Gastroesophageal sphincter (tissue), 3 donors: ENCODE measurements around the gene LRRC8C.

Experiments used
- CTCF ChIP-seq, 4 experiments: fragments of 200-600 bp in 2 of 4; fragments of 450-650 bp in 2 of 4; sonication (generic) in 1 of 4; IDR thresholded peaks; one replicate each; pipeline ENCODE4 v1.5.1; 2017 to 2019; ENCODE audit warnings: antibody characterized with exemption in 4 of 4, mild to moderate bottlenecking in 2 of 4, moderate library complexity in 2 of 4
- EP300 ChIP-seq: sonication (generic); formaldehyde crosslinking; IDR thresholded peaks from one replicate; pipeline ENCODE4 v1.6.1; 2017; ENCODE audit warnings: antibody characterized with exemption, mild to moderate bottlenecking
- POLR2A ChIP-seq, 2 donors: fragments of 450-650 bp; IDR thresholded peaks; one replicate each; pipeline ENCODE4 v1.6.1; 2017; ENCODE audit warnings: antibody characterized with exemption in 2 of 2, mild to moderate bottlenecking in 2 of 2, moderate library complexity in 1 of 2
- POLR2AphosphoS5 ChIP-seq: sonication (generic); formaldehyde crosslinking; IDR thresholded peaks from one replicate; pipeline ENCODE4 v1.6.1; 2017; ENCODE audit warnings: antibody characterized with exemption

- TF ChIP-seq CTCF (IDR thresholded peaks at IDR 0.05), result no peak
- no peak for TF ChIP-seq POLR2A (IDR thresholded peaks at IDR 0.05)
- TF ChIP-seq POLR2AphosphoS5, result no peak
- TF ChIP-seq EP300, result no peak
These were observed 49.7 kb downstream of the LRRC8C start for GRCh38 chr1:89682611-89683010.
